SK-N-SH (cell line): ENCODE results near the gene RYR3. TPM values are rescaled to one million over a fixed set of nuclear protein-coding genes. Genes with fewer than 3 reads are reported as not detected.

Experiments
- CTCF ChIA-PET: fragments of 300-600, 350-600 bp; formaldehyde crosslinking; extraction: SDS; loops from one replicate; lab custom pipeline; 2021; lab: Yijun Ruan, JAX
- POLR2A ChIA-PET: fragments of 350-600 bp; sonication (Branson Sonifier 250); formaldehyde crosslinking; extraction: SDS; loops from one replicate; lab custom pipeline; 2020; ENCODE audit warnings: antibody characterized with exemption, inconsistent platforms; lab: Yijun Ruan, JAX
- DNase-seq: peaks from one replicate; pipeline ENCODE4 v3.0.0; 2012
- H2AFZ ChIP-seq: fragments of 200-600 bp; sonication (generic); 2 replicates; pipeline ENCODE4 v1.8.1; 2016; ENCODE audit warnings: antibody characterized with exemption, mild to moderate bottlenecking, low read depth
- H3F3A ChIP-seq: fragments of 200-600 bp; sonication (generic); replicated peaks from 2 replicates; pipeline ENCODE3; 2016; ENCODE audit warnings: antibody characterized with exemption, mild to moderate bottlenecking; ENCODE audit not compliant: insufficient read depth
- H3K27ac ChIP-seq, 2 experiments: fragments of 200-500 bp in 1 of 2; fragments of 200-600 bp in 1 of 2; sonication (Bioruptor generic) in 1 of 2; sonication (generic), shearing (Covaris generic) in 1 of 2; 2 replicates each; pipeline versions ENCODE4 v1.5.1 to v1.6.1; 2014 to 2016; ENCODE audit warnings: low read depth in 2 of 2, inconsistent platforms in 1 of 2, low read length in 1 of 2, mild to moderate bottlenecking in 1 of 2, mixed read lengths in 1 of 2
- H3K27me3 ChIP-seq: fragments of 200-600 bp; sonication (generic), shearing (Covaris generic); 2 replicates; pipeline ENCODE4 v1.6.1; 2016; ENCODE audit warnings: mixed run types; ENCODE audit not compliant: insufficient read depth
- H3K36me3 ChIP-seq, 2 experiments: fragments of 200-500 bp in 1 of 2; fragments of 200-600 bp in 1 of 2; sonication (Bioruptor generic) in 1 of 2; sonication (generic) in 1 of 2; replicated peaks in 1 of 2; 2 replicates each; pipeline versions ENCODE3 to v1.5.1; 2014 to 2016; ENCODE audit warnings: low read length in 1 of 2, mild to moderate bottlenecking in 1 of 2; ENCODE audit not compliant: insufficient read depth in 2 of 2, control insufficient read depth in 1 of 2
- H3K4me1 ChIP-seq, 2 experiments: fragments of 200-500 bp in 1 of 2; fragments of 200-600 bp in 1 of 2; sonication (Bioruptor generic) in 1 of 2; sonication (generic), shearing (Covaris generic) in 1 of 2; 2 replicates each; pipeline versions ENCODE4 v1.5.1 to v1.6.1; 2014 to 2016; ENCODE audit warnings: low read depth in 1 of 2, low read length in 1 of 2, mixed run types in 1 of 2; ENCODE audit not compliant: insufficient read depth in 2 of 2, control insufficient read depth in 1 of 2
- H3K4me2 ChIP-seq: fragments of 200-600 bp; sonication (generic), shearing (Covaris generic); 2 replicates; pipeline ENCODE4 v1.6.1; 2017; ENCODE audit warnings: mixed run types
- H3K4me3 ChIP-seq, 2 experiments: fragments of 200-500 bp in 1 of 2; fragments of 200-600 bp in 1 of 2; sonication (Bioruptor generic) in 1 of 2; sonication (generic), shearing (Covaris generic) in 1 of 2; 2 replicates each; pipeline versions ENCODE4 v1.5.1 to v1.8.1; 2014 to 2016; ENCODE audit warnings: low read depth in 2 of 2, inconsistent platforms in 1 of 2, low read length in 1 of 2, mild to moderate bottlenecking in 1 of 2, mixed read lengths in 1 of 2, moderate library complexity in 1 of 2
- H3K79me2 ChIP-seq: fragments of 200-600 bp; sonication (generic); 2 replicates; pipeline ENCODE4 v1.8.1; 2017; ENCODE audit warnings: mild to moderate bottlenecking; ENCODE audit not compliant: insufficient read depth
- H3K9ac ChIP-seq: fragments of 200-600 bp; sonication (generic); 2 replicates; pipeline ENCODE4 v1.6.1; 2017; ENCODE audit warnings: mixed run types
- H3K9me2 ChIP-seq: fragments of 200-600 bp; sonication (generic); 2 replicates; pipeline ENCODE4 v1.6.1; 2017; ENCODE audit warnings: mixed run types
- H3K9me3 ChIP-seq: fragments of 200-600 bp; sonication (generic); 2 replicates; pipeline ENCODE4 v1.6.1; 2017; ENCODE audit warnings: mixed run types, mild to moderate bottlenecking, moderate library complexity
- H4K20me1 ChIP-seq: fragments of 200-600 bp; sonication (generic); 2 replicates; pipeline ENCODE4 v1.6.1; 2017; ENCODE audit warnings: mild to moderate bottlenecking, mixed run types; ENCODE audit not compliant: insufficient read depth
- CHD2 ChIP-seq: fragments of 150-350 bp; IDR thresholded peaks from 2 replicates; pipeline ENCODE4 v1.6.1; 2018; ENCODE audit warnings: low read length; ENCODE audit not compliant: partially characterized antibody
- ELF1 ChIP-seq: IDR thresholded peaks from 2 replicates; pipeline ENCODE4 v1.4.0; 2012
- EP300 ChIP-seq, 2 experiments: IDR thresholded peaks; 2 replicates each; pipeline versions ENCODE4 v1.4.0 to v1.6.1; 2012; ENCODE audit warnings: borderline replicate concordance in 1 of 2, low read depth in 1 of 2, low read length in 1 of 2
- FOSL2 ChIP-seq: IDR thresholded peaks from 2 replicates; pipeline ENCODE4 v1.4.0; 2012; ENCODE audit warnings: low read depth, mild to moderate bottlenecking, moderate library complexity, borderline replicate concordance
- FOXJ3 ChIP-seq: sonication (generic); formaldehyde crosslinking; IDR thresholded peaks from 2 replicates; pipeline ENCODE4 v1.5.1; 2020; ENCODE audit warnings: mild to moderate bottlenecking, missing genetic modification reagents
- FOXM1 ChIP-seq: IDR thresholded peaks from 2 replicates; pipeline ENCODE4 v1.4.0; 2012; ENCODE audit warnings: low read depth, mild to moderate bottlenecking
- GABPA ChIP-seq: IDR thresholded peaks from 2 replicates; pipeline ENCODE4 v1.4.0; 2012; ENCODE audit warnings: low read depth, mild to moderate bottlenecking
- MEF2A ChIP-seq: IDR thresholded peaks from 2 replicates; pipeline ENCODE4 v1.4.0; 2012; ENCODE audit warnings: low read depth, borderline replicate concordance
- MXI1 ChIP-seq: IDR thresholded peaks from 2 replicates; pipeline ENCODE4 v1.6.1; 2012; ENCODE audit warnings: mild to moderate bottlenecking, low read depth, low read length, improper control_type of control experiment
- POLR2AphosphoS5 ChIP-seq: IDR thresholded peaks from 2 replicates; pipeline ENCODE4 v1.6.1; 2012; ENCODE audit warnings: low read depth, low read length
- RAD21 ChIP-seq: IDR thresholded peaks from 2 replicates; pipeline ENCODE4 v1.6.1; 2012; ENCODE audit warnings: mild to moderate bottlenecking, low read length
- SMC3 ChIP-seq: IDR thresholded peaks from 2 replicates; pipeline ENCODE4 v1.6.1; 2012; ENCODE audit warnings: low read depth, low read length, improper control_type of control experiment
- TAF1 ChIP-seq: IDR thresholded peaks from 2 replicates; pipeline ENCODE4 v1.6.1; 2012; ENCODE audit warnings: low read depth, mild to moderate bottlenecking, low read length, moderate library complexity, borderline replicate concordance
- USF1 ChIP-seq: IDR thresholded peaks from 2 replicates; pipeline ENCODE4 v1.4.0; 2012; ENCODE audit warnings: low read depth, borderline replicate concordance
- USF2 ChIP-seq: fragments of 150-350 bp; IDR thresholded peaks from 2 replicates; pipeline ENCODE4 v1.6.1; 2017; ENCODE audit warnings: antibody characterized with exemption, low read length, low read depth, borderline replicate concordance
- whole genome bisulfite sequencing: methylation state at CpG from one replicate; pipeline ENCODE4 v1.1.6; 2017; ENCODE audit warnings: low lambda C conversion rate; 5-methylcytosine and 5-hydroxymethylcytosine counted together
- polyA plus RNA-seq, 3 experiments: library from polyadenylated mRNA; depleted of rRNA; stranded (reverse); fragments of >200 nt; gene quantifications; 2 replicates each; pipeline ENCODE4 v1.2.3, GENCODE V29; 2012

Gene RYR3
- polyA plus RNA-seq, 1 of the 3 experiments (the other 2 are of a cell fraction), result 0.02 TPM

GRCh38 chr15:33405096-33405495 lies 94.3 kb downstream of the RYR3 start:
- H3K27ac ChIP-seq, result no peak overlapping the region
- no peak for DNase-seq
- 46% methylated on average over 1 of the region's 1 CpG for WGBS
- no peaks in the 10 kb centered on the region for H4K20me1 ChIP-seq
- H3K9me3 ChIP-seq, result no peaks in the 10 kb centered on the region
- no peaks in the 10 kb centered on the region for H3K79me2 ChIP-seq
- POLR2A ChIA-PET, result no interaction called here
- no peaks in the 10 kb centered on the region for H3K9me2 ChIP-seq
- no peak overlapping the region for H2AFZ ChIP-seq
- no peaks in the 10 kb centered on the region for H3K4me1 ChIP-seq
- no peak overlapping the region for H3K4me2 ChIP-seq
- no peak overlapping the region for H3K4me3 ChIP-seq
- no peak overlapping the region for H3K9ac ChIP-seq
- no peaks in the 10 kb centered on the region for H3K36me3 ChIP-seq
- H3K27me3 ChIP-seq, result peaks cover 4% of the 10 kb centered on the region; the same call in 1 of the 2 replicates
- CTCF ChIA-PET, result no interaction called here
- no peak for TF ChIP-seq FOXJ3 (CRISPR knock-in tag)
- TF ChIP-seq POLR2AphosphoS5, result no peak
- no peak for TF ChIP-seq CHD2
- H3F3A ChIP-seq, result no peaks in the 10 kb centered on the region

- CTCF ChIA-PET, result interaction anchor here (1.4 kb wide), 1 partner anchor 14 kb away, joined by 4 read pairs; no protein-coding TSS in a partner anchor
- 25% methylated on average over 7 of the region's 7 CpGs for WGBS
- Histone ChIP-seq H3K4me2 (no peak overlapping the region), H2AFZ (no peak overlapping the region), H4K20me1 (no peaks in the 10 kb centered on the region), H3K9ac (no peak overlapping the region), H3K9me2 (no peaks in the 10 kb centered on the region), H3K79me2 (no peaks in the 10 kb centered on the region)
- TF ChIP-seq USF2, result no peak
- no peak for TF ChIP-seq POLR2AphosphoS5
- TF ChIP-seq GABPA, result no peak
- TF ChIP-seq RAD21, result no peak
- TF ChIP-seq CHD2, result no peak
- no peak for TF ChIP-seq FOXM1
- no peak for TF ChIP-seq SMC3
- TF ChIP-seq EP300 (IDR thresholded peaks at IDR 0.05; ENCODE audit: borderline replicate concordance in 1 of 2, low read depth in 1 of 2, low read length in 1 of 2), result no peak
- no peak for TF ChIP-seq ELF1
- no peak for TF ChIP-seq USF1
- no peak for TF ChIP-seq FOSL2
- no peak for TF ChIP-seq MEF2A
- TF ChIP-seq TAF1, result no peak
- no peak for TF ChIP-seq MXI1
- TF ChIP-seq, all 33 proteins: peak for 0
- Histone ChIP-seq H3K4me3 (no peak overlapping the region), H3K4me1 (no peaks in the 10 kb centered on the region), H3F3A (no peaks in the 10 kb centered on the region), H3K27me3 (no peaks in the 10 kb centered on the region), H3K36me3 (no peaks in the 10 kb centered on the region), H3K9me3 (no peaks in the 10 kb centered on the region), H3K27ac (no peak overlapping the region)
- POLR2A ChIA-PET, result no interaction called here
- no peak for DNase-seq
Measured at GRCh38 chr15:33411596-33412540, 101.1 kb downstream of the RYR3 start.
